ENCODE data around the gene ATP2B3.

Gene ATP2B3

DNA sequence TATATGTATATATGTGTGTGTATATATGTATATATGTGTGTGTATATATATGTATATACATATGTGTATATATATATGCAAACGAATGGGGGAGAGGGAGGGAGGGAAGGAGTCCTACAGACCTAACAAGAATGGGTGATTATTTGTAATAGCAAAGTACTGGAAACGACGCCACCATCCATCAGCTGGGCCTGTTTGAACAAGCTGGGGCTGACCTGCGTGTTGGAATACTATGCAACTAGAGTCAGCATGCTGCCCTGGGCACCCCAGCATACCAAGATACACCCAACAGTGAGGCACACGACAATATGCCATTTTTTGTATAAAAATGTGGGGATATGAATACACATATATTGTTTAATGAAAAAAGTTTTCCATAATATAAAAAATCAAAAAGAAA, 103.1 kb downstream of the ATP2B3 start:
- DNase-seq (ENCODE audit: low spot score) = no peak

DNA sequence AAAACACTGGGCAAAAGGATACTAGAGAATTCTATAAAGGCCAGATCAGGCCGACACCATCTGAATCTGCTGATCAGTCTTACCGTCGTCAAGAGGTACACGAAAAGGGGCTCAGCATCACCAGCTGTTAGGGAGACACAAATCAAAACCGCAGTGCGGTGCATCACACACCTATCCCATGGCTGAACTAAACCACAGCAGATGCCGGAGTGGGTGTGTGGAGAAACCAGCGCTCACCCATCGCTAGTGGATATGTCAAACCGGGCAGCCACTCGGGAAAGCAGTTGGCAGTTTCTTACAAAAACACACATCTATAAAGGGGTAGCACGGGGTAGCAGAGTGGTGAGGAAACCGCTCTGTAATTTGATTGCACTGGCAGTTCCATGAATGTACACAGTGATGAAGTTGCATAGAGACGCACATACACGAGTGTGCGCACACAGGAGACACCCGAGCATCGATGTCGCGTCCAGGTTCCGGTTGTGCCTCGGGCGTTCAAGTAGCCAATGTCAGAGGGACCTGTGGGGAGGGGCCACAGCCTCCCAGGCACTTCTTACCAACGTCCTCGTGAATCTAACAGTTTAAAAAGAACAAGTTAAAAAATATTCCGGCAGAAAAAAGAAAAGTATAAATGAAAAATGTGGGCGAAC, 104.6 kb downstream of the ATP2B3 start:
- no peak for DNase-seq (ENCODE audit: low spot score)

GRCh38 chrX:153622661-153623309, 105.3 kb downstream of the ATP2B3 start:
- no peak for DNase-seq (ENCODE audit: low spot score)

GRCh38 chrX:153623310-153624029, 106.0 kb downstream of the ATP2B3 start:
- no peak for DNase-seq (ENCODE audit: low spot score)

DNA sequence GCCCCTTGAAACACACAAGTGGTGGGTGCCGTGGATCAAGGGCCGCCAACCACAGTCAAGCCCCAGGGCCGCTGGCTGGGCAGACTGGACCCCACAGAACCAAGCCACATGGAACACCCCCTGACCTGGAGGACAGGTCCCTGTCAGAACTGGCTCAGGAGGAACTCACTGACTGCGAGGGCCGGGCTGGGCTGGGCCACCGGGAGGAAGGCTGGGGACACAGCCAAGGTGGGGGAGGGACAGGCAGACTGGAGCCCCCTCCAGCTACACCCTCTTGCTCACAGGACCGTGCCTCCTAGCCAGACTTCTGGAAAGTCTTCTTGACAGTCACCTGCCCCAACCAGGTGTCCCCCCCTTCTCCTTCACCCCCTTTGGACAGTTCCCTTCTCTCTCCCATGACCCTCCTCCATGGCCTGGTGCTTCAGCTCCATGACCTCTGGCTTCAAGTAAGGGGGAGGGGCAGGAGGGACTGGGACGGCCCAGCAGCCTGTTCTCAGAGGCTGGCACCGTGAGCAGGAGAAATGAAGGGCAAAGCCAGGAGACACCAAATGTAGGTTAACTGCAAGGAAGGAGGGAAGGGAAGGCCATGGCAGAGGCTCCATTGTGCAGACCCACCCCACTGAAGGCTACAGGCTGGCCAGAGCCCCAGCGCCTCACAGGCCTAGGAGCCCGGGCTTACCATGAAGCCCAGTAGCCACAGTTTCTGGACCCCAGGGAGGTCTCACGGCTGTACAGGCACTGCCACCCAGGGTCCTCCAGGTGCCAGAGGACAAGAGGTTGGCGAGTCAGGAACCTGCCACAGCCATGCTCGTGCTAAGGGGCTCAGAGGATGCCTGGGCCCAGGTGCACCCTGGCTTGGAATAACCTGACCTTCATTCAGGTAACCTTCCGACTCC, 107.0 kb downstream of the ATP2B3 start:
- no peak for DNase-seq (ENCODE audit: low spot score)

DNA sequence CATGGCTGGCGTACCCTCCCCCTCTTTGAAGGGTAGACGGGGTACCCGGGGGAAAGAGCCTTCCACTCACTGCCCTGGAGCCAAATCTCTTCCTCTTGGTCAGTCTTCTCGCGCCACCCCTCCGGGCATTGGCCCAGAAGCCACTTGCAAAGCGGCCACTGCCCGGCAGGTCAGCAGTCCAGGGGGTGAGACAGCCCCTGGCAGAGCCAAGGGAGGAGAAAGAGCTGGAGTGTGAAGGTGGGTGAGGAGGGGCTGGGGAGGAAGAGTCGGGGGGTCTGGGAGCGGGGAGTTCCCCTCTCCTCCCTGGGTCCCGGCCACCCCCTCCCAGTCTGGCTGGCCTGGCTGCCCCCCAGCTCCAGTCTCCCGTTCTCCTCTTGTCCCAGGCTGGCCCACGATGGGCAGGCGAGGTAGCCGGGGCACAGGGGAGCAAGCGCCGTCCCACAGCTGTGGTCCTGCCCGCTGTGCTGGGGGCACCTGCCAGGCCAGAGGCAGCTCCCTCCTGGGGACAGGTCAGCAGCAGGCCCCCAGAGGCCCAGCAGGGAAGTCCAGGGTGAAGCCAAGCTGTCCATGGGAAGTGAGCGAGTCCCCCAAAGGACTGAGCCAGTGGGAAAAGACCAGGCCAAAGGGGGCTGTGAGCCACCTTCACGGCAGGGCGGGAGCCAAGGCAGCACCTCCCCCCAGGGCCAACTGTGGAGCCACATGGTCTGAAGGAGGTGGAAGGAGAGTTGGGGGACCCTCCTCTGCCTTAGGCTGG, 108.0 kb downstream of the ATP2B3 start:
- no peak for DNase-seq (ENCODE audit: low spot score)

DNA sequence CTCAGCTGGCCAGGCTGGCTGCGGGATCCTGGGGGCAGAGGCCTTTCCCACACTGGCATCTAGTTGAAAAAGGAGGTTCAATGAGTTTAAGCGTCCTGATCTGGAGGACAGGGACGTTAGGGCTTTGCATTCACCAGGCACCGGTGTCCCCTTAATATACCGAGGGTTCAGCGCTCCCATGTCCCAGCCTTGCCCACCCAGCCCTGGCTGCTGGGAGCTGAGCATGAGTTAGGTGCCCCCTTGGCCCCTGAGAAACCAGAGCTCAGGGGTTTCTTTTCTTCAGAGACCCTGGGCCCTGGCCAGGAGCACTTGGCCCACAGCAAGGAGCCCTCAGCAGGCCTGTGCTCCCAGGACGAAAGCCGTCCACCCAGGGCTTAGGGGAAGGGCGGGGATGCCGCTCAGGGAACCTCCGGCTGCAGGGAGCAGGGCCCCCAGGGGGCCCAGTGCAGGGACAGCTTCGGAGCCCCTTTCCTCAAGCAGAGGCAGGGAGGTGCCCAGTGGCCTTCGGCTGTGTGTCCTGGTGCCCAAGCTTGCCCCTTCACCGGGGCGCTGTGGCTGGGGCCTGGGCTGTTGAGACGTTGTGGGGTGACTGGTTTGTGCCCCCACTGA, 108.7 kb downstream of the ATP2B3 start:
- no peak for DNase-seq (ENCODE audit: low spot score)

DNA sequence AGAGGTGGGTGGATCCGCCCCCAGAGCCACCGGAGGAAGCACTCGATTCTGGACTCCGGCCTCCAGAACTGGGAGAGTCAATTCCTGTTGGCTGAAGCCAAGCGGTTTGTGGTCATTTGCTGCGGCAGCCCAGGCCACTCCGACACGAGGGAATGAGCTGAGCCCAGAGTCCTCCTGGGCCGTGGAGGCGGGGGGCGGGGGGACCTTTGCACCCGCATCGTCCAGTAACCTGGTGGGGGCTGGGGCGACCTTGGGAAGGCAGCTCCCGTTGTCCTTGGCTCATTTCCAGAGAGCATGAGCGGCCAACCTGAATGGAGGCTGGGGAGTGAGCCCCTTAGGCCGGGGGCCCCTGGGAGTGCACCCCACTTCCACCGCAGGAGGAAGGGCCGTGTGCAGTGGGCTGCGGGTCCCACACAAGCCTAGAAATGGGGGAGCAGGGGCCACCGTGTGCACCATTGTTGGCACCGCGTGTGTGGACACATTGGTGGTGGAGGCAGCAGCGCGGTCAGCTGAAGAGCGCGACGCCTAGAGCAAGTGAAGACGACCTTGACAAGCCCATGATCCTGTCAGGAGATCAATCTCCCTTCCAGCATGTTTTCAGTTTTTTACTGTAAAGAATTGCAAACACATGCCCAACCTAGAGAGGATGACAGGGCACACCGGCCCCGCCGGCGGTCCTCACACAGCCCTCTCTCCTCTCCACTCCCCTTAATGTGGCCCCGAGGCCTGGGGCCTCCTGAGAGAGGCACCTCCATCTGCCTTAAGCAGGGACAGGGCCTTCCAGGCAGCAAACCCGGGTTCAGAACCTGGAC, 109.6 kb downstream of the ATP2B3 start:
- DNase-seq (ENCODE audit: low spot score) = no peak

DNA sequence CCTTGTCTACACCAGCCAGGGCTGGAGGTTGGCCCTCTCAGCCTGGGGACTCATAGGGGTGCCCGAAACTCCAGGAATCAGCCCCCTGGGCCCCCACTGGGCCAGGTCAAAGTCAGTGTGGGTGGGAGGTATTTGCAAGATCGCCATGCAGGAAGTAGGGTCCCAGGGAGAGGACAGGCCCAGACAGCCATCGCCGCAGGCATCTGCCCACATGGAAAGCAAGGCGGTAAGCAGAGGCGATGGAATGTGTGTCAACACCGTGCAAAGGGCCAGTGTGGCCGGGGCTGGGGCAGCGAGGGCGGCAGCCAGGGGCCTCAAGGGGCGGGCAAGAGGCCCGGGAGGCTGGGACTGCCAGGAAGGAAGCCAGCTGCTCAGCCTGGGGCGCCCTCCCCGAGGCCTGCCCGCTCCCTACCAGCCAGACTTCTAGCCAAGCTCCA, 110.3 kb downstream of the ATP2B3 start:
- DNase-seq (ENCODE audit: low spot score) = no peak

- no peak for DNase-seq (ENCODE audit: low spot score)
Observed at GRCh38 chrX:153628129-153628528, 110.7 kb downstream of the ATP2B3 start.

GRCh38 chrX:153628665-153629064, 111.2 kb downstream of the ATP2B3 start:
- no peak for DNase-seq (ENCODE audit: low spot score)

DNA sequence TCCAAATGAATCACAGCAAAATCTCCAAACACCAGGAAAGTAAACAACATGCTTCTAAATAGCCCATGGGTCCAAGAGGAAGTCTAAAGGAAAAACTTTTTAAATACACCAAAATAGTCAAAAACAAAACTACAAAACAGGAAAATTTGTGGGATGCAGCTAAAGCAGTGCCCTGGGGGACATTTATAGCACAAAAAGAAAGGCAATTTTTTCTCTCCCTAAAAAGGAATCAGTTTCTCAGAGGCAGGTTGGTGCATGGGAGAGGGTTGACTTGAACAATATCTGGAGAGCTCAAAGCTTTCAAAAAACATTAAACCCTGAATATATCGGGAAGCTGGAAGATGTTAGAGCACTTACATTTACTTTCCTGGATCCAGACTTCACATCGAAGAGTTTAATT, 113.9 kb downstream of the ATP2B3 start:
- DNase-seq (ENCODE audit: low spot score) = no peak

DNA sequence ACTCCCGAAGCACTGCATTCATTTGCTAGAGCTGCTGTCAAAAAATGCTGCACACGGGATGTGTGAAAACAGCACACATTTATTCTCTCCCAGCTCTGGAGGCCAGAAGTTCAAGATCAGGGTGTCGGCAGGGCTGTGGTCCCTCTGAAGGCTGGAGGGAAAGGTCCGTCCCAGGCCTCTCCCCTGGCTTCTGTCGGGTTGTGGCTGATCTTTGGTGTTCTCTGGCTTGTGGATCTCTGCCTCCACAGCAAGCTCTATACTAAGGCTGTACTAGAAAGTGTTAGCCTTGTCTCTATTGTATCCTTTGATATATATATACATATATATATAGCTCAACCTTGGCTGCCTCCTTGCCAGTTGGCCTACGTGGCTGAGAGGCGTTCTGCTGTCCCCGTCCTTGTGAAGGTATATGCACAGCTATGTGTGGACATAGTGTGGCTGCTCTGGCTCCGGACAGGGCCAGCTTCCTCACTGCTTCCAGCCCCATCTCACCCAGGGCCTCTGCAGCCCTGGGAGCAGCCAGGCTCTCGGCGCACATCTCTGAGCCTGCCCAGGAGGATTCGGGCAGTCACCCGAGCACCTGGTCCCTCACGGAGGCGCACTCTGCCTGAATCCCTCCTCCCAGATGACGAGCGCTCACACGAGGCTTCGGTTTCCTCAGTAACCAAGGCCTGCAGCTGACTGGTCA, 114.6 kb downstream of the ATP2B3 start:
- no peak for DNase-seq (ENCODE audit: low spot score)

All from putamen (tissue), 1 donor.